ENCODE data around the gene BCAS3. TPM values are rescaled to one million over a fixed set of nuclear protein-coding genes. Genes with fewer than 3 reads are reported as not detected.

The BCAS3 gene
- total and polyA plus RNA-seq, 2 donors (not counting 1 experiment from before 2014, with no cell fraction given) = 13.9 to 73.4 TPM

DNA sequence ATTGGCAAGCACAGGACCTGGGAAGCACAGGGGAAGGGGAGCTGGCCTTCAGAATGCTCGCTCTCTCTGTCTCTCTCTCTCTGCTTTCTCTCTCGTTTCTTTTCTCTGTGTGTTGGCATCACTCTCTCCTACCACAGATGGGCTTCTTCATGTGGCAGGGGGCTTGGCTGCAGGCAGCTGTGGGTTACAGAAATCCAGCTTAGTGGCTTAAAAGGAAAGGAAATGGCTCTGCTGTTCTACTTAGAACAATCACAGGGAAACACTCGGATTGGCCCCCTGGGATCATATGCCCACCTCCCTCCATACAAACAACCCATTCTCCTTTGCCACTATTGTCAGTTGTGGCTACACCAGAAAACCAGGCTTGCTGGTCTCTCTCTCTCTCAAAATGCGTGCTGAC is 742.4 kb downstream of the BCAS3 start:
- Mint-ChIP-seq H3K4me1 (peaks cover 4% of the 10 kb centered on the region), H3K4me3 (no peak overlapping the region), H3K9me3 (ENCODE audit: insufficient read depth) (no peaks in the 10 kb centered on the region), H3K27ac (no peak overlapping the region), H3K27me3 (peaks cover 58% of the 10 kb centered on the region)
- no peaks in the 10 kb centered on the region for H3K9me3 ChIP-seq (ENCODE audit: control extremely low read depth in 1 of 3, control insufficient read depth in 2 of 3, insufficient read depth in 1 of 3, low read length in 2 of 3)
- no peak for TF ChIP-seq EZH2 (IDR thresholded peaks at IDR 0.05; ENCODE audit: borderline replicate concordance, insufficient read depth, low read depth, low read length, poor library complexity, severe bottlenecking)
- TF ChIP-seq, protein P1, sequence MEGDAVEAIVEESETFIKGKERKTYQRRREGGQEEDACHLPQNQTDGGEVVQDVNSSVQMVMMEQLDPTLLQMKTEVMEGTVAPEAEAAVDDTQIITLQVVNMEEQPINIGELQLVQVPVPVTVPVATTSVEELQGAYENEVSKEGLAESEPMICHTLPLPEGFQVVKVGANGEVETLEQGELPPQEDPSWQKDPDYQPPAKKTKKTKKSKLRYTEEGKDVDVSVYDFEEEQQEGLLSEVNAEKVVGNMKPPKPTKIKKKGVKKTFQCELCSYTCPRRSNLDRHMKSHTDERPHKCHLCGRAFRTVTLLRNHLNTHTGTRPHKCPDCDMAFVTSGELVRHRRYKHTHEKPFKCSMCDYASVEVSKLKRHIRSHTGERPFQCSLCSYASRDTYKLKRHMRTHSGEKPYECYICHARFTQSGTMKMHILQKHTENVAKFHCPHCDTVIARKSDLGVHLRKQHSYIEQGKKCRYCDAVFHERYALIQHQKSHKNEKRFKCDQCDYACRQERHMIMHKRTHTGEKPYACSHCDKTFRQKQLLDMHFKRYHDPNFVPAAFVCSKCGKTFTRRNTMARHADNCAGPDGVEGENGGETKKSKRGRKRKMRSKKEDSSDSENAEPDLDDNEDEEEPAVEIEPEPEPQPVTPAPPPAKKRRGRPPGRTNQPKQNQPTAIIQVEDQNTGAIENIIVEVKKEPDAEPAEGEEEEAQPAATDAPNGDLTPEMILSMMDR (IDR thresholded peaks at IDR 0.05) = no peak
- H4K20me1 ChIP-seq (ENCODE audit: control insufficient read depth, insufficient read depth, low read length, poor library complexity, severe bottlenecking) = no peaks in the 10 kb centered on the region
- intact Hi-C loops (cut with micrococcal nuclease) = no loop called here
- no peak overlapping the region for H3K4me3 ChIP-seq (ENCODE audit: control extremely low read depth in 1 of 5, extremely low read depth in 1 of 5, insufficient read depth in 1 of 5, low read depth in 2 of 5, low read length in 4 of 5)
- POLR2A ChIA-PET = no interaction called here
- no peak for ATAC-seq (ENCODE audit: low read depth)
- H3K9ac ChIP-seq (ENCODE audit: low read length) = no peak overlapping the region
- no peaks in the 10 kb centered on the region for H3K36me3 ChIP-seq (replicated peaks in 1 of 2; ENCODE audit: control extremely low read depth in 1 of 2, control insufficient read depth in 1 of 2, extremely low read depth in 1 of 2, insufficient read depth in 2 of 2, low read length in 1 of 2)
- H3K27ac ChIP-seq (ENCODE audit: low read length in 2 of 2) = no peak overlapping the region
- CTCF ChIA-PET = interaction anchor here (0.6 to 0.7 kb wide), 3 partner anchors 47 to 433 kb away, joined by 3 read pairs; no protein-coding TSS in a partner anchor
- WGBS (ENCODE audit: insufficient coverage) = 91% methylated on average over 2 of the region's 4 CpGs
- DNase-seq = no peak
- peaks cover 6 to 7% of the 10 kb centered on the region in 2 donors for H3K4me1 ChIP-seq (ENCODE audit: control insufficient read depth in 2 of 2, insufficient read depth in 2 of 2, low read length in 2 of 2)
- H2AFZ ChIP-seq (ENCODE audit: insufficient read depth, low read depth, low read length, poor library complexity, severe bottlenecking) = no peak overlapping the region
- H3K27me3 ChIP-seq (replicated peaks in 1 of 4; ENCODE audit: control extremely low read depth in 1 of 4, control insufficient read depth in 3 of 4, insufficient read depth in 4 of 4, low read length in 3 of 4) = peaks cover 0 to 43% (median 7%) of the 10 kb centered on the region in 4 experiments
- H3K4me2 ChIP-seq (replicated peaks; ENCODE audit: low read depth, low read length, poor library complexity, severe bottlenecking) = no peak overlapping the region
- H3K79me2 ChIP-seq (ENCODE audit: control insufficient read depth, insufficient read depth, low read length) = no peaks in the 10 kb centered on the region

DNA sequence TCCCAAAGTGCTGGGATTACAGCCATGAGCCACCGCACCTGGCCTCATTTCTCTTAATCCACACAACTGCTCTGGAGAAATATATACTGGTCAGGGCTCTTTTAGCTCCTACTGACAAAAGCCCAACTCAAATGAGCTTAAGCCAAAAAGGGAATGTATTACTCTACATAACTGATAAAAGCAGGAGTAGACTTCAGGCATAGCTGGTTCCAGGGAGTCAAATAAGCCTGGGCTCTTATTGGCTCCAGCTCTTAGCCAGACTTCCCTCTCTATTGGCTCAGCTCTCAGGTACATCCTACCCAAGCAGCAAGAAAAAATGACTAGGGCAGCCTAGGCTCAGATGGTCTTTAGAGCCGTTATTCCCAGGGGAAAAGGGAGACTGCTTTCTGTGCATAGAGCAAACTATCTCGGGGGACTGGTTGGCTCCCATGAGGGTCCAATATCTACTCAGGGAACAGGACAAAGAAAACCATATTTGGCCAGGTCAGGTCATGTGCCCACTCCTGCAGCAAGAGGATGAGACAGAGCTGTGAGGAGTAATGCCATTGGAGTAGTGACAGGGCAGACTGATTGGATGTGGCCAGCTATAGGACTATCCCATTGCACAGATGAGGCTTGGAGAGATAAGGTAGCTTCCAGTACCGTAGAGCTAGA is 743.2 kb downstream of the BCAS3 start:
- H3K4me2 ChIP-seq (replicated peaks; ENCODE audit: low read depth, low read length, poor library complexity, severe bottlenecking) = no peak overlapping the region
- ChIA-PET POLR2A (no interaction called here), CTCF (interaction anchor here (0.6 to 1.3 kb wide), 2 partner anchors 9 to 433 kb away, joined by 3 to 5 read pairs; no protein-coding TSS in a partner anchor)
- H3K4me3 ChIP-seq (ENCODE audit: control extremely low read depth in 1 of 5, extremely low read depth in 1 of 5, insufficient read depth in 1 of 5, low read depth in 2 of 5, low read length in 4 of 5) = no peak overlapping the region
- no peaks in the 10 kb centered on the region for H3K9me3 Mint-ChIP-seq (ENCODE audit: insufficient read depth)
- H3K4me1 Mint-ChIP-seq = peaks cover 4% of the 10 kb centered on the region
- no peak for ATAC-seq (ENCODE audit: low read depth)
- TF ChIP-seq EZH2 (IDR thresholded peaks at IDR 0.05; ENCODE audit: borderline replicate concordance, insufficient read depth, low read depth, low read length, poor library complexity, severe bottlenecking) = no peak
- TF ChIP-seq, protein P1 (IDR thresholded peaks at IDR 0.05) = no peak
- intact Hi-C loops (cut with micrococcal nuclease) = no loop called here
- H3K4me1 ChIP-seq (ENCODE audit: control insufficient read depth in 2 of 2, insufficient read depth in 2 of 2, low read length in 2 of 2) = peaks cover 6 to 7% of the 10 kb centered on the region in 2 donors
- no peak overlapping the region for H3K27ac Mint-ChIP-seq
- no peak overlapping the region for H3K27ac ChIP-seq (ENCODE audit: low read length in 2 of 2)
- DNase-seq = no peak
- no peaks in the 10 kb centered on the region for H3K36me3 ChIP-seq (replicated peaks in 1 of 2; ENCODE audit: control extremely low read depth in 1 of 2, control insufficient read depth in 1 of 2, extremely low read depth in 1 of 2, insufficient read depth in 2 of 2, low read length in 1 of 2)
- H2AFZ ChIP-seq (ENCODE audit: insufficient read depth, low read depth, low read length, poor library complexity, severe bottlenecking) = no peak overlapping the region
- H3K27me3 Mint-ChIP-seq = peaks cover 63% of the 10 kb centered on the region
- peaks cover 0 to 44% (median 7%) of the 10 kb centered on the region in 4 experiments for H3K27me3 ChIP-seq (replicated peaks in 1 of 4; ENCODE audit: control extremely low read depth in 1 of 4, control insufficient read depth in 3 of 4, insufficient read depth in 4 of 4, low read length in 3 of 4)
- no peaks in the 10 kb centered on the region for H3K9me3 ChIP-seq (ENCODE audit: control extremely low read depth in 1 of 3, control insufficient read depth in 2 of 3, insufficient read depth in 1 of 3, low read length in 2 of 3)
- H4K20me1 ChIP-seq (ENCODE audit: control insufficient read depth, insufficient read depth, low read length, poor library complexity, severe bottlenecking) = no peaks in the 10 kb centered on the region
- no peak overlapping the region for H3K4me3 Mint-ChIP-seq
- H3K79me2 ChIP-seq (ENCODE audit: control insufficient read depth, insufficient read depth, low read length) = no peaks in the 10 kb centered on the region
- WGBS (ENCODE audit: insufficient coverage) = 91% methylated on average over 3 of the region's 4 CpGs
- no peak overlapping the region for H3K9ac ChIP-seq (ENCODE audit: low read length)
